HepG2 (cell line): ENCODE measurements around the gene ANKRD52. TPM values are rescaled to one million over a fixed set of nuclear protein-coding genes. Genes with fewer than 3 reads are reported as not detected.

ENCODE experiments used
- CEBPG ChIP-seq: IDR thresholded peaks from 2 replicates; pipeline ENCODE4 v1.6.1; 2016
- IRX3 ChIP-seq: sonication (generic); formaldehyde crosslinking; IDR thresholded peaks from 2 replicates; pipeline ENCODE4 v1.8.1; 2023; ENCODE audit warnings: mild to moderate bottlenecking, low read depth, missing genetic modification reagents, borderline replicate concordance
- KDM5B ChIP-seq: sonication (generic); formaldehyde crosslinking; IDR thresholded peaks from 2 replicates; pipeline ENCODE4 v1.4.0; 2020; ENCODE audit warnings: missing genetic modification reagents, mild to moderate bottlenecking, borderline replicate concordance
- MAFG ChIP-seq: sonication (generic); formaldehyde crosslinking; IDR thresholded peaks from 2 replicates; pipeline ENCODE4 v1.5.1; 2020; ENCODE audit warnings: mild to moderate bottlenecking, missing genetic modification reagents
- MLLT10 ChIP-seq: sonication (generic); formaldehyde crosslinking; IDR thresholded peaks from 2 replicates; pipeline ENCODE4 v1.4.0; 2020; ENCODE audit warnings: missing genetic modification reagents
- MTF1 ChIP-seq: sonication (generic); formaldehyde crosslinking; IDR thresholded peaks from 2 replicates; pipeline ENCODE4 v1.5.0; 2020; ENCODE audit warnings: missing genetic modification reagents
- REPIN1 ChIP-seq: sonication (generic); formaldehyde crosslinking; IDR thresholded peaks from 2 replicates; pipeline ENCODE4 v1.8.0; 2022; ENCODE audit warnings: missing genetic modification reagents, low read depth, mild to moderate bottlenecking, borderline replicate concordance
- SIX4 ChIP-seq: sonication (generic); formaldehyde crosslinking; IDR thresholded peaks from 2 replicates; pipeline ENCODE4 v1.4.0; 2020; ENCODE audit warnings: missing genetic modification reagents
- SMARCC2 ChIP-seq: fragments of 450-650 bp; IDR thresholded peaks from 2 replicates; pipeline ENCODE4 v1.6.1; 2017; ENCODE audit warnings: antibody characterized with exemption, mild to moderate bottlenecking
- TBX3 ChIP-seq: fragments of 450-650 bp; IDR thresholded peaks from 2 replicates; pipeline ENCODE4 v1.6.1; 2017; ENCODE audit warnings: antibody characterized with exemption, mild to moderate bottlenecking, inconsistent platforms, borderline replicate concordance
- TEAD3 ChIP-seq: optimal IDR thresholded peaks from 2 replicates; pipeline ENCODE3; 2016; ENCODE audit warnings: borderline replicate concordance
- ZBTB20 ChIP-seq: sonication (generic); formaldehyde crosslinking; IDR thresholded peaks from 2 replicates; pipeline ENCODE4 v1.8.1; 2023; ENCODE audit warnings: missing genetic modification reagents, low read depth, mild to moderate bottlenecking, borderline replicate concordance
- ZFP36L2 ChIP-seq: sonication (generic); formaldehyde crosslinking; IDR thresholded peaks from 2 replicates; pipeline ENCODE4 v1.4.0; 2020; ENCODE audit warnings: missing genetic modification reagents
- ZNF225 ChIP-seq: sonication (generic); formaldehyde crosslinking; IDR thresholded peaks from 2 replicates; pipeline ENCODE4 v1.4.0; 2020; ENCODE audit warnings: mild to moderate bottlenecking, missing genetic modification reagents
- ZNF33B ChIP-seq: sonication (generic); formaldehyde crosslinking; IDR thresholded peaks from 2 replicates; pipeline ENCODE4 v1.5.1; 2020; ENCODE audit warnings: mild to moderate bottlenecking, missing genetic modification reagents
- ZNF451 ChIP-seq: sonication (generic); formaldehyde crosslinking; IDR thresholded peaks from 2 replicates; pipeline ENCODE4 v1.5.0; 2020; ENCODE audit warnings: mild to moderate bottlenecking, missing genetic modification reagents
- ZNF577 ChIP-seq: sonication (generic); formaldehyde crosslinking; IDR thresholded peaks from 2 replicates; pipeline ENCODE4 v1.4.0; 2020; ENCODE audit warnings: mild to moderate bottlenecking, low read depth, missing genetic modification reagents, borderline replicate concordance
- ZNF737 ChIP-seq: sonication (generic); formaldehyde crosslinking; IDR thresholded peaks from 2 replicates; pipeline ENCODE4 v1.5.0; 2020; ENCODE audit warnings: missing genetic modification reagents, mild to moderate bottlenecking, borderline replicate concordance
- polyA plus RNA-seq, 8 experiments: library from polyadenylated mRNA; depleted of rRNA in 3 of 8; stranded (reverse) in 7 of 8; unstranded in 1 of 8; fragments of >200 nt; fragmentation: Illumina TruSeq in 4 of 8; extraction: Trizol in 4 of 8; gene quantifications; 2 replicates each; pipeline versions ENCODE4 v1.2.1 to v1.2.3, GENCODE V29; 2011 to 2016; ENCODE audit warnings: low read depth in 4 of 8, missing spikeins in 1 of 8, mixed read lengths in 1 of 8; ENCODE audit not compliant: insufficient read depth in 1 of 8
- total RNA-seq, 5 experiments: library from RNA; depleted of rRNA; stranded (reverse); fragments of >200 nt; fragmentation: Illumina TruSeq; extraction: Trizol; gene quantifications; 2 replicates each; pipeline ENCODE4 v1.2.3, GENCODE V29; 2016; ENCODE audit warnings: low read depth in 1 of 5
- TF ChIP-seq, protein P1 (sequence below): sonication (generic); formaldehyde crosslinking; IDR thresholded peaks from 2 replicates; pipeline ENCODE4 v1.5.1; 2020; ENCODE audit warnings: mild to moderate bottlenecking, missing genetic modification reagents, moderate library complexity
- TF ChIP-seq, protein P2 (sequence below): sonication (generic); formaldehyde crosslinking; IDR thresholded peaks from 2 replicates; pipeline ENCODE4 v1.8.1; 2023; ENCODE audit warnings: mild to moderate bottlenecking, inconsistent platforms, moderate library complexity, missing genetic modification reagents, borderline replicate concordance
- TF ChIP-seq, protein P3 (sequence below): sonication (generic); formaldehyde crosslinking; IDR thresholded peaks from 2 replicates; pipeline ENCODE4 v1.4.0; 2020; ENCODE audit warnings: missing genetic modification reagents
- TF ChIP-seq, protein P4 (sequence below): sonication (generic); formaldehyde crosslinking; IDR thresholded peaks from 2 replicates; pipeline ENCODE4 v1.5.0; 2020; ENCODE audit warnings: mild to moderate bottlenecking, missing genetic modification reagents, moderate library complexity

ANKRD52 gene
- total and polyA plus RNA-seq, 2 of the 13 experiments (the other 11 are each of a cell fraction or from before 2014, with no cell fraction given): 7.8 to 9.2 TPM

DNA sequence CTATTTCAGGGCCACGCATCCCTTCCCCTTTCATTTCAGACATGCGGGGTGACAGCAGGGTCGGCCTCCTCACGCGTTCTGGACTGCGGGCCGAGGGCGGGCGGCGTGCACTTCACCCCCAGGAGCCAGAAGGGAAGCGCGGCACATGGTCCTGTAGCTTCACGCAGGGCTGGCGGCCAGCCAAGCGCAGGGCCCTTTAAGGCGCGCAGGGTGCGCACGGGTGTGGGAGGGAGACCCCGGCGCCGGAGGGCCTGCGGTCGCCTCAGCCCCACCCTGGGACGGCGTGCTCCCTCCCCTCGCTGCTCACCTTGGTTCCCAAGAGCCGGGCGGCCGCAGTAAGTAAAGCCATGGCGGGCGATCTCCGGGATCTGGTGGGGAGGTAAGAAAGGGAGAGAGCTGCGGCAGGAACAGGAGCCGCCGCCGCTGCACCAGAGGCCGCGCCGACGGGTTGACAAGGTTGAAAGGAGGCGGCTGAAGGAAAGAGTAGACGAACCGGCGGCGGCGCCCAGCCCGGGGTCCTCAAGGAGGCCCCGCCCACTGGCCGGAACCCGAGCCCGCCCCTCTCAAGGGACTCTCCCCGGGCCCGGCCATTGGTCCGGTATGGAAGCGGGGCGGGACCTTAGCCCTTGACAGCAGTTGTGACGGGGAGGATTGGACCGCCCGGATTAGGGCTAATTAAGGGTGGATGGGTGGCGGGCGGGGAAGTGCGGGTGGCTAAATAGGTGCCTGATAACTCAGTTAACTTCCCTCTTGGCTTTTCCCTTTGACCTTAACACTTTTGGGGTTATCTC is 41.9 kb upstream of the ANKRD52 start, which contains the start of gene CS (continued):
- TF ChIP-seq, protein P1, sequence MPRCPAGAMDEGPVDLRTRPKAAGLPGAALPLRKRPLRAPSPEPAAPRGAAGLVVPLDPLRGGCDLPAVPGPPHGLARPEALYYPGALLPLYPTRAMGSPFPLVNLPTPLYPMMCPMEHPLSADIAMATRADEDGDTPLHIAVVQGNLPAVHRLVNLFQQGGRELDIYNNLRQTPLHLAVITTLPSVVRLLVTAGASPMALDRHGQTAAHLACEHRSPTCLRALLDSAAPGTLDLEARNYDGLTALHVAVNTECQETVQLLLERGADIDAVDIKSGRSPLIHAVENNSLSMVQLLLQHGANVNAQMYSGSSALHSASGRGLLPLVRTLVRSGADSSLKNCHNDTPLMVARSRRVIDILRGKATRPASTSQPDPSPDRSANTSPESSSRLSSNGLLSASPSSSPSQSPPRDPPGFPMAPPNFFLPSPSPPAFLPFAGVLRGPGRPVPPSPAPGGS: no peak
- TF ChIP-seq ZNF737 (CRISPR knock-in tag) (peak; percentile 38; the same call in 1 of the 2 replicates), IRX3 (CRISPR knock-in tag) (peak; percentile 38; the same call in 1 of the 2 replicates), KDM5B (CRISPR knock-in tag) (peak; percentile 90), CEBPG (no peak), ZBTB20 (no peak), ZNF225 (CRISPR knock-in tag) (peak; percentile 69), SMARCC2 (no peak), ZFP36L2 (CRISPR knock-in tag) (no peak), REPIN1 (CRISPR knock-in tag) (0 out of 2 replicates have a peak, but pooled peaks have one; percentile 38), MLLT10 (CRISPR knock-in tag) (no peak), ZNF33B (CRISPR knock-in tag) (no peak), TEAD3 (no peak), SIX4 (CRISPR knock-in tag) (no peak; the same call in 1 of the 2 replicates), ZNF451 (CRISPR knock-in tag) (0 out of 2 replicates have a peak, but pooled peaks have one; percentile 12), ZNF577 (CRISPR knock-in tag) (peak; percentile 72; the same call in 1 of the 2 replicates), TBX3 (peak; percentile 67; the same call in 1 of the 2 replicates), MAFG (CRISPR knock-in tag) (no peak), MTF1 (CRISPR knock-in tag) (no peak)
- TF ChIP-seq, protein P2, sequence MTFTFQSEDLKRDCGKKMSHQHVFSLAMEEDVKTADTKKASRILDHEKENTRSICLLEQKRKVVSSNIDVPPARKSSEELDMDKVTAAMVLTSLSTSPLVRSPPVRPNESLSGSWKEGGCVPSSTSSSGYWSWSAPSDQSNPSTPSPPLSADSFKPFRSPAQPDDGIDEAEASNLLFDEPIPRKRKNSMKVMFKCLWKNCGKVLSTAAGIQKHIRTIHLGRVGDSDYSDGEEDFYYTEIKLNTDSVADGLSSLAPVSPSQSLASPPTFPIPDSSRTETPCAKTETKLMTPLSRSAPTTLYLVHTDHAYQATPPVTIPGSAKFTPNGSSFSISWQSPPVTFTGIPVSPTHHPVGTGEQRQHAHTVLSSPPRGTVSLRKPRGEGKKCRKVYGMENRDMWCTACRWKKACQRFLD (CRISPR knock-in tag): peak; percentile 88
- TF ChIP-seq, protein P3, sequence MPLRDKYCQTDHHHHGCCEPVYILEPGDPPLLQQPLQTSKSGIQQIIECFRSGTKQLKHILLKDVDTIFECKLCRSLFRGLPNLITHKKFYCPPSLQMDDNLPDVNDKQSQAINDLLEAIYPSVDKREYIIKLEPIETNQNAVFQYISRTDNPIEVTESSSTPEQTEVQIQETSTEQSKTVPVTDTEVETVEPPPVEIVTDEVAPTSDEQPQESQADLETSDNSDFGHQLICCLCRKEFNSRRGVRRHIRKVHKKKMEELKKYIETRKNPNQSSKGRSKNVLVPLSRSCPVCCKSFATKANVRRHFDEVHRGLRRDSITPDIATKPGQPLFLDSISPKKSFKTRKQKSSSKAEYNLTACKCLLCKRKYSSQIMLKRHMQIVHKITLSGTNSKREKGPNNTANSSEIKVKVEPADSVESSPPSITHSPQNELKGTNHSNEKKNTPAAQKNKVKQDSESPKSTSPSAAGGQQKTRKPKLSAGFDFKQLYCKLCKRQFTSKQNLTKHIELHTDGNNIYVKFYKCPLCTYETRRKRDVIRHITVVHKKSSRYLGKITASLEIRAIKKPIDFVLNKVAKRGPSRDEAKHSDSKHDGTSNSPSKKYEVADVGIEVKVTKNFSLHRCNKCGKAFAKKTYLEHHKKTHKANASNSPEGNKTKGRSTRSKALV (CRISPR knock-in tag): no peak
- TF ChIP-seq, protein P4, sequence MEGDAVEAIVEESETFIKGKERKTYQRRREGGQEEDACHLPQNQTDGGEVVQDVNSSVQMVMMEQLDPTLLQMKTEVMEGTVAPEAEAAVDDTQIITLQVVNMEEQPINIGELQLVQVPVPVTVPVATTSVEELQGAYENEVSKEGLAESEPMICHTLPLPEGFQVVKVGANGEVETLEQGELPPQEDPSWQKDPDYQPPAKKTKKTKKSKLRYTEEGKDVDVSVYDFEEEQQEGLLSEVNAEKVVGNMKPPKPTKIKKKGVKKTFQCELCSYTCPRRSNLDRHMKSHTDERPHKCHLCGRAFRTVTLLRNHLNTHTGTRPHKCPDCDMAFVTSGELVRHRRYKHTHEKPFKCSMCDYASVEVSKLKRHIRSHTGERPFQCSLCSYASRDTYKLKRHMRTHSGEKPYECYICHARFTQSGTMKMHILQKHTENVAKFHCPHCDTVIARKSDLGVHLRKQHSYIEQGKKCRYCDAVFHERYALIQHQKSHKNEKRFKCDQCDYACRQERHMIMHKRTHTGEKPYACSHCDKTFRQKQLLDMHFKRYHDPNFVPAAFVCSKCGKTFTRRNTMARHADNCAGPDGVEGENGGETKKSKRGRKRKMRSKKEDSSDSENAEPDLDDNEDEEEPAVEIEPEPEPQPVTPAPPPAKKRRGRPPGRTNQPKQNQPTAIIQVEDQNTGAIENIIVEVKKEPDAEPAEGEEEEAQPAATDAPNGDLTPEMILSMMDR (CRISPR knock-in tag): 0 out of 2 replicates have a peak, but pooled peaks have one; percentile 7
